HG03039 (cell line): Measurements from ENCODE around the gene CHIC1.
"Not testable (repeated sequence)": the region's sequence is repeated elsewhere in the genome, so short reads cannot be mapped to it uniquely, and the experiment has no call there.

Source experiments
- ATAC-seq: cut with Tn5 transposase; IDR thresholded peaks from one replicate; pipeline ENCODE4 v1.9.1; 2021; ENCODE audit warnings: mild to moderate bottlenecking, moderate library complexity; ENCODE audit not compliant: unreplicated experiment

CHIC1 gene

DNA sequence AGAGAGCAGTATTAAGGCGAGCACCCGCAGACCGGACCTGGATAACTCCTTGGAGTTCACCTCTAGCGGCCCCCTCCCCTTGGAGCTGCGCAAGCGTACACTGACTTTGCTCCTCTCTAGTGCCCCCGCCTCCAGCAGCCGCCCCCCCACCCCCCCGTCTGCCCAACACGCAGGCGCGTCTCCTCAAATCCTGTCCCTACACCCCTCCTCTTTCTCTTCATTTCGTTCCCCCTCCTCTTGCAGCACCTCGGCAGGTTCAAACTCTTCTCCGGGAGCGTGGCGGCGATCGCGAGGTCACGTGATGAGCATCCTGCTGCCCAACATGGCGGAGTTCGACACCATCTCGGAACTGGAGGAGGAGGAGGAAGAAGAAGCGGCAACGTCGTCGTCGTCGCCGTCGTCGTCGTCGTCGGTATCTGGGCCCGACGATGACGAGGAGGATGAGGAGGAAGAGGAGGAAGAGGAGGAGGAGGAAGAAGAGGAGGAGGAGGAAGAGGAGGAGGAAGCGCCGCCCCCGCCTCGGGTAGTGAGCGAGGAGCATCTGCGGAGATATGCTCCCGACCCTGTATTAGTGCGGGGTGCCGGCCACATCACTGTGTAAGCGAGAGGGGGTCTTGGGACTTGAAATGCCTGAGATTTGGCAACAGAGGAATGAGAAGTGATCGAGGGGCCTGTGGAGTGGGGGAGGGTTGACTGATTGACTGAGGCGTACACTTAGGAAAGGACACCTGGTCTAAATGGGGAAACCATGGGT, at the start of gene CHIC1:
Gene CHIC1, plus strand, starts transcription at position 214 of the 754 bp plus-strand sequence. Its CDS starts 88 bp downstream, at position 302.
- ATAC-seq = peak; percentile 64

DNA sequence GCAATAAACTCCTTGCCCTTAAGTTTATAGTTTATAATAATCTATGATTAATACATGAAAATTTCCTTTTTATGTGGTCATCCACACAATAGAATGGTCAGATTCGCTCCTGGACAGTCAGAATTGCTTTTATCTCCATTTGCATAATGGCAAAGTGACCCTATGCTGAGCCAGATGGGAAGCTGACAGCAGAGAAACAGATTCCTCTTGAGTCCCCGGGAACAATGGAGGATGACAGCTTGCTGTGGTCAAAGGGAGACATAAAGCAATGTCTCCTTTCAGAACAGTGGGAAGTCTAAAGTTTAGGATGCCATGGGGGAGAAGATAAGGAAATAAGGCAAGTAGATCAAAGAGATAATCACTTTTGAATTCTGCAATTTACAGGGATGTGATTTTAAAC, 40.2 kb upstream of the CHIC1 start:
- ATAC-seq = not testable (repeated sequence)

DNA sequence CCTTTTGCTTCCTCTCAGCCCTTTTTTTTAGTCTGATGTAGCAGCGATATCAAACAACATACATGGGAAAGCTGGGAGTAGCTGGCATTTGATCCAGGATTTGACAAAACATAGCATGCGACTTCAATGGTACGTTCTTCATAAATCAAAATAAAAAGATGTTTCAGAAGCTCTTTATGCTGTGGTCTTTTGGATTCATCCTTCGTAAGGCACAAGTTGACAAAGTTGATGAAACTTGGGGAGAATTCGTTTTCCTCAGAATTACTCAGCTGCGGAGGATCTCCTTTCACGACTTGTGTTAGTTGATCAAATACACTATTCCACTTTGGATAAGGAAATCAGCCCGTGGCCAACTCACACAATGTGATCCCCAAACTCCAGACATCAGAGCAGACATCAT, 38.1 kb upstream of the CHIC1 start:
- ATAC-seq = no peak

DNA sequence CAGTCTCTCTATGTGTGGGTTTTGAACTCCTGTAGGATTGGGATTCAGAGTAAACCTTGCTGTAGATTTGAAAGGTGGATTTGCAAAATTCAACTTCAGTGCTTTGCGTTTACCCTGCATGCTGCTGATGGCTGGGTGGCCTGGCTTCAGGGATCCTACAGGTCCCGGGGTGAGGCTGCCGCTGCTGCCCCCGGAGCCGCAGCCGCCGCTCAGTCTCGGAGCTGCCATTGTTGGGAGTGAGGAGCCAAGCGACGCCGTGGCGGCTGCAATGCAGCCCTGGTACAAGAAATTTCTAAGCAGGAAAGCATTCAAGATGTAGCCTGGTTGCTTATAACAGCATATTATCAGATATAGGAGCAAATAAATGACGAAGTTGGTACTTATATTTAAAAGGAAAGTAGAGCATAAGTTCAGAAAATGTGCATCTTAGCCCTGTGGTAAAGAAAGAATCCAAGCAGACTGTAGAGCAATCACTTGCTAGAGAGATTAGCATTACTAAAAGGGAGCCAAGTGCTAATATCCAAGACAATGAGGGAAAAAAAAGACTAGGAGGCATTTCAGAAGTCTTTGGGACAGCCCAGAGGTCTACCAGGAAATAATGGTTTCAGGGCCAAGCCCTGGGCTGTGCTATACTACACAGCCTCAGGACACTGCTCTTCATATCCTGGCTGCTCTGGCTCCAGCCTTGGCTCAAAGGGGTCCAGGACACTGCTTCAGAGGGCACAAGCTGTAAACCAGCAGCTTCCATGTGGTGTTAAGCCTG, 36.9 kb upstream of the CHIC1 start:
- no peak for ATAC-seq

DNA sequence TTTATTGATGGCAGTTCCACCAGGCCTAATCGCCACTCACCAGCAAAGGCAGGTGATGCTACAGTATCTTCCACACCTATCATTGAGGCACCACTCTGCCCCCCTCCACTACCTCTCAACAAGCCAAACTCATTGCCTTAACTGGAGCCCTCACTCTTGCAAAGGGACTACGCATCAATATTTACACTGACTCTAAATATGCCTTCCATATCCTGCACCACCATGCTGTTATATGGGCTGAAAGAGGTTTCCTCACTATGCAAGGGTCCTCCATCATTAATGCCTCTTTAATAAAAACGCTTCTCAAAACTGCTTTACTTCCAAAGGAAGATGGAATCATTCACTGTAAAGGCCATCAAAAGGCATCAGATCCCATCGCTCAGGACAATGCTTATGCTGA, 31.3 kb upstream of the CHIC1 start:
- not testable (repeated sequence) for ATAC-seq

DNA sequence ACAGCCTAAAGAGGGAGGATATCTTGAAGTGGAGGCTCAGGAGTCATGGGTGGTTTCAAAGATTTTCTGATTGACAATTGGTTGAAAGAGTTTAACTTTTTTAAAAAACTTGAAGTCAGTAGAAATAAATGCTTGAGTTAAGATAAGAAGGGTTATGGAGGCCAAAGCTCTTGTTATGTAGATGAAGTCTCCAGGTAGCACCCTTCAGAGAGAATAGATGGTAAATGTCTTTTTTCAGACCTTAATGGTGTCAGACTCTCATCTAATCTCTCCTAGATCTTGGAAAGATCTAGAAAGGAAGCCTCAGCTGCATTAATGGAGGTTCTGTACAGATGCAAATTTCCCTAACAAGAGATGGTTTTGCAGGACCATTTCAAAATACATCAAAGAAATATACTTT, 6.8 kb upstream of the CHIC1 start:
- no peak for ATAC-seq

DNA sequence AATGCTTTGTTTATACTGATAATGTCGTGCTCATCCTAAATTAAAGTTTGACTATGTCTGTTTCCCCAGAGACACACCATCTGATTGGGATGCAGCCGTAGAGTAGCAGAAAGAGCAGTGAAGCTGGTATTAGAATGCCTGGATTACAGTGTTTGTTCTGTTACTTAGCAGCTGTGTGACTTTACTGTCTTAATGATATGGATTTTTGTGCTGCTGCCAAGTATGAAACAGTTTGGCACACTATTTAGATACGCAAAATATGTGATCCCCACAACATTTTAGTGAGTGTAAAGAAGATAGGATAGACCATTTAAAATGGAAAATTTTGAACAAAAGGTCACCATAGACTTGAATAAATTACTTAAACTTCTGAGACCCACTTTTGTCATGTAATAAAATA, 1.2 kb upstream of the CHIC1 start:
- ATAC-seq = no peak

DNA sequence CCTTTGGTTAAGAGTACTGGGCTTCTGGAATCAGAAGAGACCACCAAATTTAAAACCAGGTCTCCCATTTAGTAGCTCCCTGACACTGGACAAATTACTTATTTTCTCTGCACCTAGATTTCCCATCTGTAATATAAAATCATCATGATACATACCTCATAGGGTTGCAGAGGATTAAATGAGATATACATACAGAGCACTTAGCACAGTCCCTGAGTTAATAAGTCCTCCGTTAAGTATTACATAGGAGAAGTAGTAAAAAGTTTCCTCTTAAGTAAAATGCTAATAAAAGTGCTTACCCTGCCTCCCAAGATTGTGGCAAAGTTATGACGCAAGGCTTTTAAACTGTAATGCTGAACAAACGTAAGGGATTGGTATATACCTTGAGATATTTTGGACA, 539 bp upstream of the CHIC1 start:
- ATAC-seq = no peak

DNA sequence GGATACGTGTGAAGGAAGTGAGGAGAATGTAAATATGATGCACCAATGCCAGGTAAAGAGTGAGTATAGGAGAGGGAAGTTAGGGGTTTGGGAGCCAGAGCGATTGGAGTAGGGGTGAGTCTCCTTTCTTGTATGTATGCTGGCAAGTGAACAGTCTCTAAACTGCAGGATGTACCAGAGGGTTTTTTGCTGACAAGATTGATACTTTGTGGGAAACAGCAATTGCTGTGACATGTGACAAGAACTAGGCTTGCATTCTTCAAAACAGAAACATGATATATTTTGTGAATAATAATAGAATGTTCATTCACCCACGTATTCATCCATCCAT, 706 bp downstream of the CHIC1 start:
- ATAC-seq = peak; percentile 41

DNA sequence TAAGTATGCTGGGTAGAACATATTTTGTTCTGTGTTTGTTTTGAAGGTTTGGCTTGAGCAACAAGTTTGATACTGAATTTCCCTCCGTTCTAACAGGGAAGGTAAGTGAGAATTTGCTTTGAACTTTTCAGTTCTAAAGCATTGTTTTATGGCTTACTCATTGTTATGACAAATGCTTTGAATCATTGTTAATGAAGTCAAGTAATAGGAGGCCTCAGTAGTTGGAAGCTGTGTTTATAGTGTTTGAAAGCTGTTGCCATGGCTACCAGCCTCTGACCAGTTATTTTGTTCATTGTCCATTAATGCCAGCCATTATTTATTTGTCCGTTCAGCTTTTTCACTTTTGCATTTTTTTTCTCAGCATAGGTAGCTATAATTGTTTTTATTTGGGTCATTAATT, 14.4 kb downstream of the CHIC1 start:
- ATAC-seq = no peak

DNA sequence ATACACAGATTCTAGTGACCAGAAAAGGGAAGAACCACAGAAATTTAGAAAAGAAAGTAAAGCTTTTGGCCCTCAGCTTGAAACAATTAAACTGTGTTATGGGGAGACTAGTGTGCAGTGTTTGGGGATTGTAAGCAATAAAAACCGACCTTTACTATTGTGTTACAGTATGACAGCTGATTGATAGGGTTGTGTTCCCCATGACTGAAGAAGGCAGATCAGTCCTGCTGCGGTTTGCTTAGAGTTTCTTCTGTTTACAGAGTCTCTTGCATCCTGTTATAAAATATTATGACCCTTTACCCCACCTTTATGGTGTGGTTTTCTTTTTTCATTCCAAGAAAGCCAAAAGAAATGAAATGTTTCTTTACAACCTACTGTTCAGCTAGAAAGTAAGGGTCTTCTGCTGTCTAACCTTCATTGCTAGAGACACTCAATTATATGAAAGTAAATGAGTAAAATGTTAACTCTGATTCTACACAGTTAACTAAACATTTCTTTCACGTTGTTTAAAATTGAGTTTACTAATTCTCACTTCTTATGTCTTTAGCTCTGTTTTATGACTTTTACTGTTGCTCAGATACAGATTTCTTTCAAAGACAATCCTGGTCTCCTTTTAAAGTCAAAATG, 18.1 kb downstream of the CHIC1 start:
- ATAC-seq = no peak

DNA sequence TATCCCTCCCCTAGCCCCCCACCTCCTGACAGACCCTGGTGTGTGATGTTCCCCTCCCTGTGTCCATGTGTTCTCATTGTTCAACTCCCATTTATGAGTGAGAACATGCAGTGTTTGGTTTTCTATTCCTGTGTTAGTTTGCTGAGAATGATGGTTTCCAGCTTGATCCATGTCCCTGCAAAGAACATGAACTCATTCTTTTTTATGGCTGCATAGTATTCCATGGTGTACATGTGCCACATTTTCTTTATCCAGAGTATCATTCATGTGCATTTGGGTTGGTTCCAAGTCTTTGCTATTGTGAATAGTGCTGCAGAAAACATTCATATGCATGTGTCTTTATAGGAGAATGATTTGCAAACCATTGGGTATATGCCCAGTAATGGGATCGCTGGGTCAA, 34.8 kb downstream of the CHIC1 start:
- not testable (repeated sequence) for ATAC-seq

DNA sequence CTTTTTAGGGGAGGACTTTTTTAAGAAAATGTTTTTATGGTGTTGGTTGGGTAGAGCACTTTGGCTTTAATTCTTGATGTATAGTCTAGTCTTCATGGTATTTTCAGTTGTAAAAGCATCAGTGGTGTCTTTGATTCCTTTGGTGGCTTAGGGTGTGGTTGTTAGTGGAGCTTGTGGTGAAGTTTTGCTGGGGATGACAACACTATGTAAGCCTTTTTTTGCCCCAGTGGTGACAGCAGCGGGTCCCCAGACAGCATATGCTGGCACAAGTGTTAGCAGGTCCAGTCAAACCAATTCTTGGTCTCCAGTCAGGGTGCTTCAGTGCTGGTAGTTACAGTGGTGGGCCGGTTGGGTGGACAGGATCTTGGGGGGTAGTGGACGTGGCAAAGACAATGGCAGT, 52.0 kb downstream of the CHIC1 start:
- no peak for ATAC-seq

DNA sequence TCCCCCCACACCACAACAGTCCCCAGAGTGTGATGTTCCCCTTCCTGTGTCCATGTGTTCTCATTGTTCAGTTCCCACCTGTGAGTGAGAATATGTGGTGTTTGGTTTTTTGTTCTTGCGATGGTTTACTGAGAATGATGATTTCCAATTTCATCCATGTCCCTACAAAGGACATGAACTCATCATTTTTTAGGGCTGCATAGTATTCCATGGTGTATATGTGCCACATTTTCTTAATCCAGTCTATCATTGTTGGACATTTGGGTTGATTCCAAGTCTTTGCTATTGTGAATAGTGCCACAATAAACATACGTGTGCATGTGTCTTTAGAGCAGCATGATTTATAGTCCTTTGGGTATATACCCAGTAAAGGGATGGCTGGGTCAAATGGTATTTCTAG, 78.7 kb downstream of the CHIC1 start:
- ATAC-seq = not testable (repeated sequence)

DNA sequence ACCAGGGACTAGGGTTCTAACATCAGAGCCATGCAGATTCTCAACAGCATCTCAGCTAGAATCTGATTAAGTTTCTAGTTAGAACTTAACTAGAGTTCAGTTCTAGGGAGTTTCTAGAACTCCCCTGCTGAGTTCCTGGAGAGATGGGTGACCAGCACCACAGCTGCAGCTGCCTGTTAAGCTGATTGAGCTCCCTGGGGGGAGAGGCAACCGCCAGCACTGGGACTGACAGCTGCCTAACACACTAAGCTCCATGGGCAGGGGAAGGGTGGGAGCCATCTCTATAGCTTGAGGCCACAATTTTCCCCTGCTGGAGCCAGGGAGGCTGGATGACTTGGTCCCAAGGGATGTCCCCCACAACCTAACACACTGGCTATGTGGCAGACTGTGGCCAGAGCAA, 84.2 kb downstream of the CHIC1 start:
- ATAC-seq = no peak

DNA sequence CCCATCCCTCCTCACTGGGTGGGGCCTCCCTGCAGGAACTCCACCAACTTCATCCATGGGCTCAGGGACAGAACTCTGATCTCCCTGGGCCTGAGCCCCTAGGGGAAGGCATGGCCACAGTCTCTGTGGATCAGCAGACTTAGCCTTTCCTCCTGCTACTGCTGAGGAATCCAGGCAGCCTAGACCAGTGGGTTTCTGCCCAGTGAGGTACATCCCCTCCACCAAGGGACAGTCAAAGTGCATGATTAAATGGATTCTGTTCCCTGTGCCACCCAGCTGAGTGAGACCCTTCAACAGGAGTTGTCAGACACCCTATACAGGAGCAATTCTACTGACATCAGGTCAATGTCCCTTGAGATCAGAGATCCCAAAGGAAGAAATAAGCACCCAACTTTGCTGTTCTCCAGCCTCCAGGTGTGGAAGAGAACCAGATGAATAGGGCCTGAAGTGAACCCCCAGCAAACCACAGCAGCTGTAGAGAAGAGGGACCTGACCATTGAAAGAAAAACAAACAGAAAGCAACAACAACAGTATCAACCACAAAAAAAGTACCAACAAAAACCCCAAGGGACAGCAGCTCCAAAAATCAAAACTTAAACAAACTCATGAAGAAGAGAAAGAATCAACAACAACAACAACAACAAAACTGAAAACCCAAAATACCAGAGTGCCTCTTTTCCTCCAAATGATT, 84.8 kb downstream of the CHIC1 start:
- peak; percentile 51 for ATAC-seq

DNA sequence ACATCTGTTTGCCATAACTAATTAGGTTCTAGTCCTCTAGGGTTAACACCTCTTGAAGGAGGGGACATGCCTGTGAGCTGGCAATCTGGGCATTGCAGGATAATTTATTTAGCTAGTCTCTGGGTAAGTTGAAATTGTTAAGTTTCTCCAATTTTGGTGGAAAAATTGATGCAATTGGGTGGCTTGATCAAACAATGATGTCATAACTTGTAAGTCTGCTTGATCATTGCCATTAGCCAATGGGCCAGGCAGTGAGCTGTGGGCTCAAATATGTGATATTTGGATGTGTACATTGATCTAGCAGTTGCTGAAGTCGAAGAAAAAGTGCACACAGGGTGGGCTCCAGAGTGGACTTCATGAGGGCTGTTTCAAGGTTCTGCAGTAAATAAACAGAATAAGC, 98.3 kb downstream of the CHIC1 start:
- ATAC-seq = not testable (repeated sequence)

DNA sequence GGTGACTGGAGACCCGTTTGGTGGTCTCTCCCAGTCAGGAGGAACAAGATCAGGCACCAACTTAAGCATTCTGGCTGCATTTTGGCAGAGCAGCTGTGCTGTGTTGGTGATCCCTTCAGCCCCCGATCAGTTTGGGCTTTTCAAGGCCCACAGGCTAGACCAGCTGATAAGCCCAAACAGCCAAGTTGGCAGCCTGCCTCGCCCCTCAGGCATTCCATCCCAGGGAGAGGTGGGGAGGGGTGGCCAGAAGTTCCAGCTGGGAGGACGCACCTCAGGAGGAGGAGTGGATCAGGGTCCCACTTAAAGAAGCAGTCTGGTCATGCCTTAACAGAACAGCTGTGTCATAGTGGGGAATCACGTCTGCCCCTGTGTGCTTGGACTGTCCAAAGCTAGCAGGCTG, 105.8 kb downstream of the CHIC1 start:
- ATAC-seq = no peak

DNA sequence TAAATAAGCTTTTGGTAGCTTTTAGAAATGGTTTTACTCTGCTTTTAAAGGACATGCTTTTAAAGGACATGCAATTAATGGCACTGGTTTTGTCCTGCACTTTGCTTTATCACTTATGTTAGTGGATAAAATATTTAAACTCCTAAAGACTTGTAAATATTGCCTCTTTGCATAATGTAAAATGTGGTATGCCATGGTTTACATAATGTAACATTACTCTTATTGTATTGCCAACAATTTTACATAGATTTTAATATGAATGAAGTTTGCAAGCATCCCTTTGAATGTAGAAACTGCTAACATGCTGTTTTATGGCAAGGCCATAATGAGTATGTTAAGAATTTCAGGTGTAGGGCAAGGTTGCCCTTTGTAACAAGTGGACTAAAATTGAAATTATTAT, 118.4 kb downstream of the CHIC1 start:
- no peak for ATAC-seq

DNA sequence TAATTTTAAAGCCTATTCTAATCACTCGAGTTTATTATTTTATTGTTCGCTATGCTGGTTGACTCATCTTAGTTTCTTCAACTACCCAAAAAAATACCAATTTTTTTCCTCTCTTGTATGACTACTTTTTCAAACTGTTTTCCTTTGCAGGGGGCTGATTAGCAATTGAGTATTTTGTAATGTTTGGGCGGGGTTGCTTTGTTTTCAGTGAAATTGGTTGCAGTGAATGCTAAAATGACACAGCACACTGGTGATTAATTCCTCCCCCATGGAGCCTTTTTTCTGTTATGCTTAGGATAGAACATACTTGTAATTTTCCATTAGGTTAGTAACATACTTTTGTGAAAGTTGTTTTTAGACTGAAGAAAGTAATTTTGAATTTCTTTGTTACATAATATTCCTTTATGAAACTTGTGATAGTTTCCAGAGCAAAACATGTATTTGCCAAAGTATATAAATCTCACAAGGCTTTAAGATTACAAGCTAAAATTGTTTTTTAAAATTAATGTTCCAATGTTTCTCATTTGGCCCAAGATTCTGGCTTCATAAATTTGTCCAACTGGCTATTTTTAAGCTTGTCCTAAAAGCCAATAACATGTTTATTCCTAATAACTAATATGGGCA, 120.4 kb downstream of the CHIC1 start:
- ATAC-seq = no peak

DNA sequence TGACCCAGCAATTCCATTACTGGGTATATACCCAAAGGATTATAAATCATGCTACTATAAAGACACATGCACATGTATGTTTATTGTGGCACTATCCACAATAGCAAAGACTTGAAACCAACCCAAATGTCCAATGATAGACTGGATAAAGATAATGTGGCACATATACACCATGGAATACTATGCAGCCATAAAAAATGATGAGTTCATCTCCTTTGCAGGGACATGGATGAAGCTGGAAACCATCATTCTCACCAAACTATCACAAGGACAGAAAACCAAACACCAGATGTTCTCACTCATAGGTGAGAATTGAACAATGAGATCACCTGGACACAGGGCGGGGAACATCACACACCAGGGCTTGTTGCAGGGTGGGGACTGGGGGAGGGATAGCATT, 144.0 kb downstream of the CHIC1 start:
- ATAC-seq = not testable (repeated sequence)
